Kidney epithelial cell (primary cell): ENCODE measurements around the gene RANBP9. TPM values are rescaled to one million over a fixed set of nuclear protein-coding genes. Genes with fewer than 3 reads are reported as not detected.

ENCODE experiments used
- DNase-seq: peaks from one replicate; pipeline ENCODE4 v3.0.0-alpha.2; 2010; ENCODE audit warnings: low read depth
- H3K27me3 ChIP-seq: 2 replicates; pipeline ENCODE4 v1.6.0; 2011; ENCODE audit warnings: low read length; ENCODE audit not compliant: control insufficient read depth, insufficient read depth
- H3K36me3 ChIP-seq: 2 replicates; pipeline ENCODE4 v1.5.1; 2011; ENCODE audit warnings: low read length; ENCODE audit not compliant: control insufficient read depth, insufficient read depth
- H3K4me3 ChIP-seq: 2 replicates; pipeline ENCODE4 v1.5.1; 2011; ENCODE audit warnings: low read depth, mild to moderate bottlenecking, control low read depth, low read length
- CTCF ChIP-seq: IDR thresholded peaks from 2 replicates; pipeline ENCODE4 v1.5.1; 2011; ENCODE audit warnings: mild to moderate bottlenecking, moderate library complexity, low read length, control low read depth, inconsistent platforms; ENCODE audit not compliant: insufficient read depth, poor library complexity, severe bottlenecking
- total RNA-seq: library from RNA; depleted of rRNA; stranded (reverse); fragments of >200 nt; gene quantifications from 2 replicates; pipeline ENCODE4 v1.2.3, GENCODE V29; 2015

Gene RANBP9
- total RNA-seq, 1 donor from 2014 or later: 25.7 TPM

GRCh38 chr6:13604135-13604534 lies 107.5 kb downstream of the RANBP9 start:
- no peak for DNase-seq
- H3K4me3 ChIP-seq: no peak overlapping the region
- no peaks in the 10 kb centered on the region for H3K27me3 ChIP-seq

GRCh38 chr6:13600036-13600435 lies 111.6 kb downstream of the RANBP9 start:
- no peak for DNase-seq
- no peak overlapping the region for H3K4me3 ChIP-seq
- H3K27me3 ChIP-seq: no peaks in the 10 kb centered on the region
- H3K36me3 ChIP-seq: no peaks in the 10 kb centered on the region
- no peak for TF ChIP-seq CTCF

More at GRCh38 chr6:13604135-13604534, 107.5 kb downstream of the RANBP9 start:
- TF ChIP-seq CTCF: no peak
- H3K36me3 ChIP-seq: no peaks in the 10 kb centered on the region

DNA sequence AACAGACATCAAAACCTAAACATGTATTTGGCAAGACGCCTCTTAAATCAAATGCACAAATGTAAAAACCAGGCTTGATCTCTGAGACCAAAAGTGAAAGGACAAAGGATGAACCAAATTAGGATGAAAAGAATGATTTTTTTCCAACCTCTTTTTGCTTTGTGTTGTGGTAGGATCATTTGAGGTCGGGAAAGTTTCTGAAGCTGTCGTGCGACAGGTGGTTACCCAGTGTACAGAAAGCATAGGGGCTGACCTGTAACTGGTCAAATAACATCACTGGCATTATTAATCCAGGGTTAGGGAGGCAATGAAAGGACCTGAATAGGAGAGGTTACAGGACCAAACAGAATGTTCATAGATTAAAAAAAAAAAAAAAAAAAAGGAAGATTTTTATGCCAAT lies 114.6 kb downstream of the RANBP9 start:
- no peak for DNase-seq
- Histone ChIP-seq H3K4me3 (no peak overlapping the region), H3K36me3 (peaks cover 1% of the 10 kb centered on the region), H3K27me3 (no peaks in the 10 kb centered on the region)
- TF ChIP-seq CTCF: no peak

GRCh38 chr6:13593720-13594119 lies 117.9 kb downstream of the RANBP9 start:
- peaks cover 2% of the 10 kb centered on the region for H3K36me3 ChIP-seq
- H3K4me3 ChIP-seq: no peak overlapping the region
- no peak for TF ChIP-seq CTCF
- no peak for DNase-seq
- no peaks in the 10 kb centered on the region for H3K27me3 ChIP-seq

- Histone ChIP-seq H3K36me3 (peaks cover 2% of the 10 kb centered on the region), H3K4me3 (no peak overlapping the region), H3K27me3 (no peaks in the 10 kb centered on the region)
- no peak for TF ChIP-seq CTCF
- DNase-seq: no peak
These were observed 118.5 kb downstream of the RANBP9 start for GRCh38 chr6:13593103-13593502.

- H3K27me3 ChIP-seq: no peaks in the 10 kb centered on the region
- no peak for TF ChIP-seq CTCF
- H3K4me3 ChIP-seq: no peak overlapping the region
- H3K36me3 ChIP-seq: peaks cover 2% of the 10 kb centered on the region
- no peak for DNase-seq
These were observed 120.3 kb downstream of the RANBP9 start for GRCh38 chr6:13591205-13591921.
